Activated naive CD4-positive, alpha-beta T cell (primary cell): ENCODE results near the gene FZR1.
"Not testable (repeated sequence)": the region's sequence is repeated elsewhere in the genome, so short reads cannot be mapped to it uniquely, and the experiment has no call there.

Experiments
- DNase-seq, 4 experiments: peaks; one replicate each; lab custom pipeline; 2025; lab: John Stamatoyannopoulos, UW

The FZR1 gene

GRCh38 chr19:3496392-3497273, 9.5 kb upstream of the FZR1 start:
- DNase-seq = no peak

- no peak for DNase-seq
Observed at GRCh38 chr19:3497757-3498520, 8.2 kb upstream of the FZR1 start.

- DNase-seq = no peak
Observed at GRCh38 chr19:3499738-3500428, 6.2 kb upstream of the FZR1 start.

GRCh38 chr19:3500429-3501101, 5.5 kb upstream of the FZR1 start, which contains the start of gene DOHH:
TSS of gene DOHH (minus strand) at chr19:3500674. CDS start at chr19:3496814, 3,860 bp downstream.
- DNase-seq = peak; percentile 81 to 93 (median 92)

- no peak for DNase-seq
Observed at GRCh38 chr19:3501780-3502179, 4.3 kb upstream of the FZR1 start.

- DNase-seq = no peak
Observed at GRCh38 chr19:3503036-3503572, 3.0 kb upstream of the FZR1 start.

GRCh38 chr19:3504735-3505134, 1.4 kb upstream of the FZR1 start:
- DNase-seq = no peak

GRCh38 chr19:3506384-3507340, 551 bp downstream of the FZR1 start:
- peak in 1 of 4 experiments; percentile 9 for DNase-seq

- peak in 1 of 4 experiments; percentile 35 for DNase-seq
Observed at GRCh38 chr19:3507371-3508120, 1.4 kb downstream of the FZR1 start.

GRCh38 chr19:3508121-3508661, 2.1 kb downstream of the FZR1 start:
- DNase-seq = not testable (repeated sequence)

- no peak for DNase-seq
Observed at GRCh38 chr19:3508771-3509535, 2.8 kb downstream of the FZR1 start.

GRCh38 chr19:3509566-3509989, 3.5 kb downstream of the FZR1 start:
- no peak for DNase-seq

GRCh38 chr19:3510727-3511126, 4.6 kb downstream of the FZR1 start:
- no peak for DNase-seq

GRCh38 chr19:3511506-3512251, 5.6 kb downstream of the FZR1 start:
- no peak for DNase-seq

- DNase-seq = no peak
Observed at GRCh38 chr19:3512562-3513228, 6.6 kb downstream of the FZR1 start.

GRCh38 chr19:3513229-3514140, 7.4 kb downstream of the FZR1 start:
- DNase-seq = no peak
